ENCODE measurements around the gene FOXP1. TPM values are rescaled to one million over a fixed set of nuclear protein-coding genes. Genes with fewer than 3 reads are reported as not detected.

FOXP1 gene
- total and polyA plus RNA-seq, 2 of the 13 experiments (the other 11 are each of a cell fraction or from before 2014, with no cell fraction given), result 40.4 to 59.0 TPM

DNA sequence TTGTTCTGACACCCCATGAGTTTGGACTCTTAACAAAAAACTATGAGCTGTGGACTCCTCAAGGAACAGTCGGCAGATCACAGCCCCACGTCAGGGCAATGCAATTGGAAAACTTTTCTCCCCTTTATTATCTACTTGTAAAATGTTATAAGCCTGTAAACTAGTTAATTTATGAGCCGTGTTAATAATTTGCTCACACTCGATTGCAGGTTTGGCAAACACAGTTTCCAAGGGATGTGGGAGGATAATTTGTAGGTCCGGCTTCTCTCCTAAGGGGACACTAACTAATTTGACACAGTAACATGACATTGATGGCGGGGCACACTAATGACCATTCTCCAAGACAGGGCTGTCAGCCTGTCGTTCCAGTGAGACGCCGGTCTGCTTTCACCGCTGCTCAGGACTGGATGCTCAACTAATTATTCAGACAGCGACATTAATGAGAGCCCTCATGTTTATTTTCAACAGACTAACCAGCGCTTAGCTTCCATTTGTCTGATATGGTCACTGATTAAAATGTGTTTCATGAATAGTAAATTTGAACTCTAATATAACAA is 222.1 kb downstream of the FOXP1 start:
- ChIA-PET POLR2A (no interaction called here), CTCF (ENCODE audit: low intra/inter-chr PET ratio, low total read pairs) (no interaction called here)
- H3K27ac ChIP-seq (ENCODE audit: extremely low read length, insufficient read depth, low read length), result no peak overlapping the region
- ATAC-seq, result no peak
- no peaks in the 10 kb centered on the region for H3K4me1 ChIP-seq (ENCODE audit: insufficient read depth, low read length)
- intact Hi-C loops (cut with micrococcal nuclease; ENCODE audit: unreplicated experiment) (no loop called here), in situ Hi-C loops (cut with HindIII; ENCODE audit: extremely low pct_ligation_motif_present, low pct_unique_long_range_greater_than_20kb) (no loop called here)
- no peak overlapping the region for H3K4me3 ChIP-seq (replicated peaks in 1 of 3; ENCODE audit: insufficient read depth in 1 of 3, low read depth in 2 of 3, low read length in 3 of 3)
- no peaks in the 10 kb centered on the region for H4K20me1 ChIP-seq (ENCODE audit: insufficient read depth, low read length)
- DNase-seq (ENCODE audit: low spot score), result no peak
- FAIRE-seq, result no peak
- H3K9ac ChIP-seq (ENCODE audit: insufficient read depth, low read depth, low read length), result no peak overlapping the region
- H3K36me3 ChIP-seq (replicated peaks in 1 of 2; ENCODE audit: control insufficient read depth in 1 of 2, insufficient read depth in 2 of 2, low read length in 2 of 2), result peaks cover 0 to 17% of the 10 kb centered on the region in 2 experiments; a peak in 3 of 5 replicates
- TF ChIP-seq PHF20 (CRISPR knock-in tag; IDR thresholded peaks at IDR 0.05) (no peak), ZNF143 (CRISPR knock-in tag; IDR thresholded peaks at IDR 0.05) (no peak), ATF1 (CRISPR knock-in tag; IDR thresholded peaks at IDR 0.05) (no peak), ZNF101 (CRISPR knock-in tag; IDR thresholded peaks at IDR 0.05; ENCODE audit: borderline replicate concordance, low read depth) (no peak), SNRNP70 (IDR thresholded peaks at IDR 0.05; ENCODE audit: low read depth, low read length) (no peak), XRCC5 (optimal IDR thresholded peaks at IDR 0.05; ENCODE audit: low read length) (no peak), RFXANK (CRISPR knock-in tag; IDR thresholded peaks at IDR 0.05) (no peak), SKI (IDR thresholded peaks at IDR 0.05; ENCODE audit: partially characterized antibody) (no peak), ARNT2 (CRISPR knock-in tag; IDR thresholded peaks at IDR 0.05; ENCODE audit: low read depth) (no peak), POGZ (CRISPR knock-in tag; IDR thresholded peaks at IDR 0.05) (no peak), TOPORS (CRISPR knock-in tag; IDR thresholded peaks at IDR 0.05) (no peak), ZNF138 (CRISPR knock-in tag; IDR thresholded peaks at IDR 0.05; ENCODE audit: low read depth) (no peak)
- TF ChIP-seq, protein P1, sequence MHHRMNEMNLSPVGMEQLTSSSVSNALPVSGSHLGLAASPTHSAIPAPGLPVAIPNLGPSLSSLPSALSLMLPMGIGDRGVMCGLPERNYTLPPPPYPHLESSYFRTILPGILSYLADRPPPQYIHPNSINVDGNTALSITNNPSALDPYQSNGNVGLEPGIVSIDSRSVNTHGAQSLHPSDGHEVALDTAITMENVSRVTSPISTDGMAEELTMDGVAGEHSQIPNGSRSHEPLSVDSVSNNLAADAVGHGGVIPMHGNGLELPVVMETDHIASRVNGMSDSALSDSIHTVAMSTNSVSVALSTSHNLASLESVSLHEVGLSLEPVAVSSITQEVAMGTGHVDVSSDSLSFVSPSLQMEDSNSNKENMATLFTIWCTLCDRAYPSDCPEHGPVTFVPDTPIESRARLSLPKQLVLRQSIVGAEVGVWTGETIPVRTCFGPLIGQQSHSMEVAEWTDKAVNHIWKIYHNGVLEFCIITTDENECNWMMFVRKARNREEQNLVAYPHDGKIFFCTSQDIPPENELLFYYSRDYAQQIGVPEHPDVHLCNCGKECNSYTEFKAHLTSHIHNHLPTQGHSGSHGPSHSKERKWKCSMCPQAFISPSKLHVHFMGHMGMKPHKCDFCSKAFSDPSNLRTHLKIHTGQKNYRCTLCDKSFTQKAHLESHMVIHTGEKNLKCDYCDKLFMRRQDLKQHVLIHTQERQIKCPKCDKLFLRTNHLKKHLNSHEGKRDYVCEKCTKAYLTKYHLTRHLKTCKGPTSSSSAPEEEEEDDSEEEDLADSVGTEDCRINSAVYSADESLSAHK (CRISPR knock-in tag; IDR thresholded peaks at IDR 0.05; ENCODE audit: borderline replicate concordance), result no peak
- TF ChIP-seq, protein P2, sequence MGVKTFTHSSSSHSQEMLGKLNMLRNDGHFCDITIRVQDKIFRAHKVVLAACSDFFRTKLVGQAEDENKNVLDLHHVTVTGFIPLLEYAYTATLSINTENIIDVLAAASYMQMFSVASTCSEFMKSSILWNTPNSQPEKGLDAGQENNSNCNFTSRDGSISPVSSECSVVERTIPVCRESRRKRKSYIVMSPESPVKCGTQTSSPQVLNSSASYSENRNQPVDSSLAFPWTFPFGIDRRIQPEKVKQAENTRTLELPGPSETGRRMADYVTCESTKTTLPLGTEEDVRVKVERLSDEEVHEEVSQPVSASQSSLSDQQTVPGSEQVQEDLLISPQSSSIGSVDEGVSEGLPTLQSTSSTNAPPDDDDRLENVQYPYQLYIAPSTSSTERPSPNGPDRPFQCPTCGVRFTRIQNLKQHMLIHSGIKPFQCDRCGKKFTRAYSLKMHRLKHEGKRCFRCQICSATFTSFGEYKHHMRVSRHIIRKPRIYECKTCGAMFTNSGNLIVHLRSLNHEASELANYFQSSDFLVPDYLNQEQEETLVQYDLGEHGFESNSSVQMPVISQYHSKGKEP (CRISPR knock-in tag; IDR thresholded peaks at IDR 0.05), result no peak
- TF ChIP-seq, protein P3, sequence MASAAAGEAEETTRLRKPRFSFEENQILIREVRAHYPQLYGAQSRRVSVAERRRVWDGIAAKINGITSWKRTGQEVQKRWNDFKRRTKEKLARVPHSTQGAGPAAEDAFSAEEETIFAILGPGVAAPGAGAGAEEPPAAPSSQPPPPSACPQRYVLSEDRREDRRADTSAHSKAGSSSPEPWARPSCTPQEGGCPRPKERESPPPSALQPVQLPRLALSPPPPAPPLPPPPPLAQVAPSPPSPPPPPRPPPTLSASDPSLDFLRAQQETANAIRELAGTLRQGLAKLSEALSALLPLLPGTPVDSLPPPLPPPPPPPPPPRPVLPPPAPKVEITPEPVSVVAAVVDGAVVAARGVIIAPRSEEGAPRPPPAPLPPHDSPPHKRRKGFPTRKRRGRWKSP (CRISPR knock-in tag; IDR thresholded peaks at IDR 0.05), result no peak
- TF ChIP-seq, protein P4, sequence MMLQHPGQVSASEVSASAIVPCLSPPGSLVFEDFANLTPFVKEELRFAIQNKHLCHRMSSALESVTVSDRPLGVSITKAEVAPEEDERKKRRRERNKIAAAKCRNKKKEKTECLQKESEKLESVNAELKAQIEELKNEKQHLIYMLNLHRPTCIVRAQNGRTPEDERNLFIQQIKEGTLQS (CRISPR knock-in tag; IDR thresholded peaks at IDR 0.05), result no peak
- TF ChIP-seq, protein P5, sequence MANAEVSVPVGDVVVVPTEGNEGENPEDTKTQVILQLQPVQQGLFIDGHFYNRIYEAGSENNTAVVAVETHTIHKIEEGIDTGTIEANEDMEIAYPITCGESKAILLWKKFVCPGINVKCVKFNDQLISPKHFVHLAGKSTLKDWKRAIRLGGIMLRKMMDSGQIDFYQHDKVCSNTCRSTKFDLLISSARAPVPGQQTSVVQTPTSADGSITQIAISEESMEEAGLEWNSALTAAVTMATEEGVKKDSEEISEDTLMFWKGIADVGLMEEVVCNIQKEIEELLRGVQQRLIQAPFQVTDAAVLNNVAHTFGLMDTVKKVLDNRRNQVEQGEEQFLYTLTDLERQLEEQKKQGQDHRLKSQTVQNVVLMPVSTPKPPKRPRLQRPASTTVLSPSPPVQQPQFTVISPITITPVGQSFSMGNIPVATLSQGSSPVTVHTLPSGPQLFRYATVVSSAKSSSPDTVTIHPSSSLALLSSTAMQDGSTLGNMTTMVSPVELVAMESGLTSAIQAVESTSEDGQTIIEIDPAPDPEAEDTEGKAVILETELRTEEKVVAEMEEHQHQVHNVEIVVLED (CRISPR knock-in tag; IDR thresholded peaks at IDR 0.05; ENCODE audit: borderline replicate concordance), result no peak
- TF ChIP-seq, protein P6, sequence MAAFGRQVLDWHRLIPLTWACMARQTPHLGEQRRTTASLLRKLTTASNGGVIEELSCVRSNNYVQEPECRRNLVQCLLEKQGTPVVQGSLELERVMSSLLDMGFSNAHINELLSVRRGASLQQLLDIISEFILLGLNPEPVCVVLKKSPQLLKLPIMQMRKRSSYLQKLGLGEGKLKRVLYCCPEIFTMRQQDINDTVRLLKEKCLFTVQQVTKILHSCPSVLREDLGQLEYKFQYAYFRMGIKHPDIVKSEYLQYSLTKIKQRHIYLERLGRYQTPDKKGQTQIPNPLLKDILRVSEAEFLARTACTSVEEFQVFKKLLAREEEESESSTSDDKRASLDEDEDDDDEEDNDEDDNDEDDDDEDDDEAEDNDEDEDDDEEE (CRISPR knock-in tag; IDR thresholded peaks at IDR 0.05), result no peak
- no TSS peak for BruUV-seq (replicated peaks)
- no peaks in the 10 kb centered on the region for H3K27me3 ChIP-seq (ENCODE audit: control insufficient read depth in 1 of 2, insufficient read depth in 2 of 2, low read length in 2 of 2)
- no peak overlapping the region for H2AFZ ChIP-seq (ENCODE audit: low read length)
- H3K79me2 ChIP-seq (ENCODE audit: insufficient read depth, low read length), result no peaks in the 10 kb centered on the region
- 96% methylated on average over 12 of the region's 12 CpGs for WGBS (ENCODE audit: low lambda C conversion rate)
- H3K4me2 ChIP-seq (ENCODE audit: low read depth, low read length), result no peak overlapping the region
- no peaks in the 10 kb centered on the region for H3K9me3 ChIP-seq (ENCODE audit: low read length)
